SK-N-SH treated with all-trans-retinoic acid at 6 μM for 48 hours (cell line): ENCODE results near the gene ATP8B2.
A peak's percentile ranks its signal among the peaks of the same experiment; 100 is the strongest.

ENCODE experiments used
- ATAC-seq: fragments of 200-7000 bp; cut with Tn5 transposase; 3 replicates; pipeline ENCODE4 v1.9.1; 2020; ENCODE audit warnings: mild to moderate bottlenecking, moderate library complexity
- ARNTL ChIP-seq: fragments of 450-650 bp; formaldehyde crosslinking; IDR thresholded peaks from 2 replicates; pipeline ENCODE4 v1.5.0; 2020; ENCODE audit warnings: low read depth, mild to moderate bottlenecking, moderate library complexity, borderline replicate concordance
- BACH2 ChIP-seq: fragments of 250-450 bp; sonication (Bioruptor Pico); IDR thresholded peaks from 2 replicates; pipeline ENCODE4 v1.9.0; 2021; ENCODE audit warnings: mild to moderate bottlenecking, borderline replicate concordance
- CSRNP3 ChIP-seq: fragments of 250-450 bp; sonication (Bioruptor Pico); IDR thresholded peaks from 2 replicates; pipeline ENCODE4 v1.5.1; 2021; ENCODE audit warnings: mild to moderate bottlenecking, moderate library complexity
- ESRRG ChIP-seq: fragments of 250-450 bp; sonication (Bioruptor Pico); IDR thresholded peaks from 2 replicates; pipeline ENCODE4 v1.6.1; 2021; ENCODE audit warnings: mild to moderate bottlenecking
- GLIS3 ChIP-seq: fragments of 250-450 bp; sonication (Bioruptor Pico); IDR thresholded peaks from 2 replicates; pipeline ENCODE4 v1.5.0; 2020; ENCODE audit warnings: mild to moderate bottlenecking, moderate library complexity
- OSR1 ChIP-seq: fragments of 250-450 bp; sonication (Bioruptor Pico); IDR thresholded peaks from 2 replicates; pipeline ENCODE4 v1.8.0; 2022; ENCODE audit warnings: moderate library complexity, mild to moderate bottlenecking, inconsistent platforms
- PATZ1 ChIP-seq: fragments of 250-450 bp; sonication (Bioruptor Pico); IDR thresholded peaks from 2 replicates; pipeline ENCODE4 v1.8.0; 2020; ENCODE audit warnings: mild to moderate bottlenecking, moderate library complexity, borderline replicate concordance
- POU6F1 ChIP-seq: fragments of 250-450 bp; sonication (Bioruptor Pico); IDR thresholded peaks from 2 replicates; pipeline ENCODE4 v1.8.0; 2021; ENCODE audit warnings: low read depth, mild to moderate bottlenecking, moderate library complexity, borderline replicate concordance
- PPARA ChIP-seq: fragments of 250-450 bp; sonication (Bioruptor Pico); IDR thresholded peaks from 2 replicates; pipeline ENCODE4 v1.5.0; 2020; ENCODE audit warnings: mild to moderate bottlenecking, borderline replicate concordance
- SNAI2 ChIP-seq: fragments of 250-450 bp; sonication (Bioruptor Pico); IDR thresholded peaks from 2 replicates; pipeline ENCODE4 v1.5.0; 2020; ENCODE audit warnings: mild to moderate bottlenecking, moderate library complexity
- TCF4 ChIP-seq: fragments of 250-450 bp; sonication (Bioruptor Pico); IDR thresholded peaks from 2 replicates; pipeline ENCODE4 v1.8.0; 2021; ENCODE audit warnings: mild to moderate bottlenecking, moderate library complexity, borderline replicate concordance
- TOX ChIP-seq: fragments of 250-450 bp; sonication (Bioruptor Pico); IDR thresholded peaks from 2 replicates; pipeline ENCODE4 v1.8.0; 2021; ENCODE audit warnings: mild to moderate bottlenecking, moderate library complexity, borderline replicate concordance
- TSHZ2 ChIP-seq: fragments of 250-450 bp; sonication (Bioruptor Pico); IDR thresholded peaks from 2 replicates; pipeline ENCODE4 v1.5.0; 2020; ENCODE audit warnings: mild to moderate bottlenecking, moderate library complexity
- ZC3H10 ChIP-seq: fragments of 250-450 bp; sonication (Bioruptor Pico); IDR thresholded peaks from 2 replicates; pipeline ENCODE4 v1.5.1; 2021; ENCODE audit warnings: mild to moderate bottlenecking, moderate library complexity
- ZFP3 ChIP-seq: fragments of 250-450 bp; sonication (Bioruptor Pico); IDR thresholded peaks from 2 replicates; pipeline ENCODE4 v1.5.0; 2020; ENCODE audit warnings: mild to moderate bottlenecking, moderate library complexity
- ZNF565 ChIP-seq: fragments of 450-650 bp; formaldehyde crosslinking; conservative IDR thresholded peaks from 2 replicates; pipeline ENCODE4 v1.5.0; 2020; ENCODE audit warnings: low read depth, mild to moderate bottlenecking, moderate library complexity
- ZNF70 ChIP-seq: fragments of 450-650 bp; formaldehyde crosslinking; IDR thresholded peaks from 2 replicates; pipeline ENCODE4 v1.5.0; 2020; ENCODE audit warnings: mild to moderate bottlenecking, moderate library complexity
- ZNF8 ChIP-seq: fragments of 450-650 bp; formaldehyde crosslinking; IDR thresholded peaks from 2 replicates; pipeline ENCODE4 v1.5.0; 2020; ENCODE audit warnings: mild to moderate bottlenecking, moderate library complexity

Gene ATP8B2

GRCh38 chr1:154327466-154328317, 2.4 kb downstream of the ATP8B2 start:
- ATAC-seq, result no peak
- no peak for TF ChIP-seq ARNTL (CRISPR knock-in tag)
- no peak for TF ChIP-seq ZFP3 (CRISPR knock-in tag)
- no peak for TF ChIP-seq ZNF565 (CRISPR knock-in tag)
- no peak for TF ChIP-seq TCF4
- TF ChIP-seq ESRRG, result no peak
- TF ChIP-seq POU6F1, result no peak
- no peak for TF ChIP-seq PPARA (CRISPR knock-in tag)
- TF ChIP-seq ZNF70, result no peak
- TF ChIP-seq PATZ1 (CRISPR knock-in tag), result no peak
- no peak for TF ChIP-seq CSRNP3 (CRISPR knock-in tag)
- TF ChIP-seq ZNF8 (CRISPR knock-in tag), result no peak
- TF ChIP-seq SNAI2, result no peak
- TF ChIP-seq ZC3H10, result no peak
- no peak for TF ChIP-seq TSHZ2 (CRISPR knock-in tag)

GRCh38 chr1:154328318-154329151, 3.2 kb downstream of the ATP8B2 start:
- ATAC-seq, result peak; percentile 51

GRCh38 chr1:154329152-154329521, 3.8 kb downstream of the ATP8B2 start:
- no peak for ATAC-seq
- TF ChIP-seq POU6F1 (no peak), TOX (CRISPR knock-in tag) (no peak), BACH2 (CRISPR knock-in tag) (no peak), OSR1 (CRISPR knock-in tag) (no peak), ZC3H10 (no peak), PATZ1 (CRISPR knock-in tag) (no peak), GLIS3 (CRISPR knock-in tag) (no peak), CSRNP3 (CRISPR knock-in tag) (no peak)

More at GRCh38 chr1:154328318-154329151, 3.2 kb downstream of the ATP8B2 start:
- no peak for TF ChIP-seq TOX (CRISPR knock-in tag)
- TF ChIP-seq CSRNP3 (CRISPR knock-in tag), result no peak
- TF ChIP-seq TCF4, result no peak
